Gastrocnemius medialis (tissue), 4 donors: Measurements from ENCODE around the gene AP2B1. TPM values are rescaled to one million over a fixed set of nuclear protein-coding genes. Genes with fewer than 3 reads are reported as not detected.

Experiments used
- ATAC-seq, 2 donors: fragments of 150-250 bp; one replicate each; pipeline ENCODE4 v1.9.1; 2016
- DNase-seq, 2 donors: peaks; one replicate each; pipeline ENCODE4 v3.0.0-alpha.2; 2019
- H3K27ac ChIP-seq, 4 donors: fragments of 200-600 bp; sonication (generic); 1 replicate in 1 of 4; 2 replicates in 3 of 4; pipeline ENCODE4 v1.5.1; 2016 to 2018; ENCODE audit warnings: mild to moderate bottlenecking in 2 of 4, moderate library complexity in 1 of 4
- H3K27me3 ChIP-seq, 3 donors: fragments of 200-600 bp; sonication (generic) in 2 of 3; 1 replicate in 1 of 3; 2 replicates in 2 of 3; pipeline versions ENCODE4 v1.5.1 to v1.6.0; 2016 to 2019; ENCODE audit warnings: mild to moderate bottlenecking in 1 of 3, moderate library complexity in 1 of 3
- H3K36me3 ChIP-seq, 2 donors: fragments of 200-600 bp; sonication (generic) in 1 of 2; one replicate each; pipeline ENCODE4 v1.5.1; 2017 to 2018
- H3K4me1 ChIP-seq, 2 donors: fragments of 200-600 bp; sonication (generic) in 1 of 2; one replicate each; pipeline ENCODE4 v1.5.1; 2016 to 2017; ENCODE audit warnings: mild to moderate bottlenecking in 2 of 2
- H3K4me3 ChIP-seq, 4 donors: fragments of 200-600 bp; sonication (generic) in 3 of 4; 1 replicate in 1 of 4; 2 replicates in 3 of 4; pipeline ENCODE4 v1.5.1; 2016 to 2019; ENCODE audit warnings: mild to moderate bottlenecking in 2 of 4
- H3K9me3 ChIP-seq, 3 donors: fragments of 200-600 bp; sonication (generic) in 2 of 3; 1 replicate in 1 of 3; 2 replicates in 2 of 3; pipeline ENCODE4 v1.5.1; 2016 to 2019
- CTCF ChIP-seq, 5 experiments: fragments of 450-650 bp in 3 of 5; fragments of 200-600 bp in 2 of 5; sonication (generic) in 2 of 5; IDR thresholded peaks in 4 of 5; conservative IDR thresholded peaks in 1 of 5; 1 replicate in 4 of 5; 2 replicates in 1 of 5; pipeline ENCODE4 v1.5.1; 2016 to 2019; ENCODE audit warnings: antibody characterized with exemption in 5 of 5, mild to moderate bottlenecking in 3 of 5, moderate library complexity in 3 of 5
- POLR2A ChIP-seq, 2 donors: fragments of 450-650 bp; IDR thresholded peaks; one replicate each; pipeline ENCODE4 v1.6.1; 2017; ENCODE audit warnings: antibody characterized with exemption in 2 of 2, mild to moderate bottlenecking in 2 of 2, moderate library complexity in 2 of 2
- in situ Hi-C, 4 donors: fragments of 200-750 bp; cut with MboI; loops; one replicate each; pipeline versions ENCODE4 v1.15.0 to v1.8.0; 2017; ENCODE audit warnings: low sequenced_read_pairs in 4 of 4
- intact Hi-C: fragments of 100-400 bp; cut with DNase I; formaldehyde crosslinking; loops from one replicate; pipeline ENCODE4 v1.15.1; 2023; ENCODE audit warnings: low total_unique reads
- total RNA-seq, 4 donors: library from RNA; depleted of rRNA; stranded (reverse); fragments of >200 nt; gene quantifications; one replicate each; pipeline versions ENCODE4 v1.1.0 to v1.2.3, GENCODE V29; 2016

The AP2B1 gene
- total RNA-seq, 4 donors from 2014 or later, result 31.3 to 48.7 (median 38.1) TPM

- H3K4me3 ChIP-seq, result no peak overlapping the region
- H3K9me3 ChIP-seq, result no peaks in the 10 kb centered on the region
- DNase-seq (no peak), ATAC-seq (no peak)
- peaks cover 11 to 16% of the 10 kb centered on the region in 2 donors for H3K4me1 ChIP-seq
- H3K27ac ChIP-seq, result no peak overlapping the region
- in situ Hi-C loops (loop anchor here in 3 of 4 donors (10.0 to 25.0 kb wide), 4 partner anchors 79 to 581 kb away; no protein-coding TSS in a partner anchor), intact Hi-C loops (no loop called here)
- H3K36me3 ChIP-seq, result no peaks in the 10 kb centered on the region
- no peak for TF ChIP-seq POLR2A (IDR thresholded peaks at IDR 0.05)
- TF ChIP-seq CTCF (IDR thresholded peaks at IDR 0.05 in 4 of 5, conservative IDR thresholded peaks at IDR 0.05 in 1 of 5), result no peak
- H3K27me3 ChIP-seq, result peaks cover 0 to 7% (median 4%) of the 10 kb centered on the region in 3 donors
Observed at GRCh38 chr17:35743626-35744328, 156.7 kb downstream of the AP2B1 start.

- Histone ChIP-seq H3K4me1 (peaks cover 11 to 16% of the 10 kb centered on the region in 2 donors), H3K27ac (no peak overlapping the region), H3K4me3 (no peak overlapping the region), H3K9me3 (no peaks in the 10 kb centered on the region), H3K36me3 (no peaks in the 10 kb centered on the region), H3K27me3 (peaks cover 10 to 14% (median 14%) of the 10 kb centered on the region in 3 donors)
- intact Hi-C loops, result no loop called here
- no peak for ATAC-seq
- TF ChIP-seq CTCF (IDR thresholded peaks at IDR 0.05 in 4 of 5, conservative IDR thresholded peaks at IDR 0.05 in 1 of 5) (no peak), POLR2A (IDR thresholded peaks at IDR 0.05) (no peak)
- DNase-seq, result no peak
- in situ Hi-C loops, result loop anchor here (5.0 to 25.0 kb wide), 5 partner anchors 80 to 583 kb away; no protein-coding TSS in a partner anchor
Observed at GRCh38 chr17:35744830-35745229, 157.7 kb downstream of the AP2B1 start.

- intact Hi-C loops, result no loop called here
- Histone ChIP-seq H3K27ac (no peak overlapping the region), H3K4me1 (peaks cover 11 to 16% of the 10 kb centered on the region in 2 donors), H3K4me3 (no peak overlapping the region), H3K36me3 (no peaks in the 10 kb centered on the region), H3K9me3 (no peaks in the 10 kb centered on the region), H3K27me3 (peaks cover 14 to 18% (median 14%) of the 10 kb centered on the region in 3 donors)
- no peak for DNase-seq
- in situ Hi-C loops, result loop anchor here (5.0 to 25.0 kb wide), 5 partner anchors 80 to 583 kb away; no protein-coding TSS in a partner anchor
- no peak for TF ChIP-seq CTCF (IDR thresholded peaks at IDR 0.05 in 4 of 5, conservative IDR thresholded peaks at IDR 0.05 in 1 of 5)
- ATAC-seq, result no peak
Observed at GRCh38 chr17:35745246-35745645, 158.1 kb downstream of the AP2B1 start.

- H3K27ac ChIP-seq, result no peak overlapping the region
- no peaks in the 10 kb centered on the region for H3K36me3 ChIP-seq
- no peaks in the 10 kb centered on the region for H3K9me3 ChIP-seq
- DNase-seq (no peak), ATAC-seq (no peak)
- no peak overlapping the region for H3K4me3 ChIP-seq
- TF ChIP-seq CTCF (IDR thresholded peaks at IDR 0.05 in 4 of 5, conservative IDR thresholded peaks at IDR 0.05 in 1 of 5) (no peak), POLR2A (IDR thresholded peaks at IDR 0.05) (no peak)
- H3K27me3 ChIP-seq, result peaks cover 14 to 23% (median 14%) of the 10 kb centered on the region in 3 donors
- in situ Hi-C loops, result loop anchor here (5.0 to 25.0 kb wide), 5 partner anchors 81 to 584 kb away; no protein-coding TSS in a partner anchor
- peaks cover 11 to 16% of the 10 kb centered on the region in 2 donors for H3K4me1 ChIP-seq
- intact Hi-C loops, result loop anchor here (2.0 kb wide), 1 partner anchor 433 kb away; no protein-coding TSS in a partner anchor
Observed at GRCh38 chr17:35745749-35746320, 158.7 kb downstream of the AP2B1 start.
